Measurements from ENCODE around the gene NUBPL.
A peak's percentile ranks its signal among the peaks of the same experiment; 100 is the strongest.
"Not testable (repeated sequence)": the region's sequence is repeated elsewhere in the genome, so short reads cannot be mapped to it uniquely, and the experiment has no call there.

The NUBPL gene

GRCh38 chr14:31813724-31814490 is 252.7 kb downstream of the NUBPL start:
- not testable (repeated sequence) for DNase-seq

GRCh38 chr14:31819281-31819680 is 258.1 kb downstream of the NUBPL start:
- no peak for DNase-seq

GRCh38 chr14:31825459-31825858 is 264.3 kb downstream of the NUBPL start:
- DNase-seq, result no peak

GRCh38 chr14:31827325-31827724 is 266.1 kb downstream of the NUBPL start:
- DNase-seq, result no peak

- DNase-seq, result no peak
Observed at GRCh38 chr14:31828946-31829868, 268.0 kb downstream of the NUBPL start.

GRCh38 chr14:31834616-31835015 is 273.4 kb downstream of the NUBPL start:
- no peak for DNase-seq

- no peak for DNase-seq
Observed at GRCh38 chr14:31835049-31835448, 273.8 kb downstream of the NUBPL start.

GRCh38 chr14:31837031-31837430 is 275.8 kb downstream of the NUBPL start:
- no peak for DNase-seq

GRCh38 chr14:31842899-31843298 is 281.7 kb downstream of the NUBPL start:
- no peak for DNase-seq

GRCh38 chr14:31843361-31844091 is 282.3 kb downstream of the NUBPL start:
- DNase-seq, result no peak

GRCh38 chr14:31854508-31855075 is 293.4 kb downstream of the NUBPL start:
- DNase-seq, result peak in 1 of 5 experiments; percentile 31

- no peak for DNase-seq
Observed at GRCh38 chr14:31855262-31855661, 294.1 kb downstream of the NUBPL start.

GRCh38 chr14:31856003-31856402 is 294.8 kb downstream of the NUBPL start:
- DNase-seq, result not testable (repeated sequence)

- no peak for DNase-seq
Observed at GRCh38 chr14:31858868-31859267, 297.7 kb downstream of the NUBPL start.

GRCh38 chr14:31864937-31865855 is 304.0 kb downstream of the NUBPL start:
- no peak for DNase-seq

GRCh38 chr14:31867570-31867969 is 306.4 kb downstream of the NUBPL start:
- DNase-seq, result no peak

GRCh38 chr14:31868096-31868495 is 306.9 kb downstream of the NUBPL start:
- DNase-seq, result peak in 1 of 5 experiments; percentile 11

- no peak for DNase-seq
Observed at GRCh38 chr14:31876741-31877140, 315.5 kb downstream of the NUBPL start.

GRCh38 chr14:31877255-31877798 is 316.1 kb downstream of the NUBPL start:
- DNase-seq, result no peak

GRCh38 chr14:31879661-31880348 is 318.6 kb downstream of the NUBPL start:
- no peak for DNase-seq

- no peak for DNase-seq
Observed at GRCh38 chr14:31880935-31881334, 319.7 kb downstream of the NUBPL start.

Measured in T-helper 2 cell (primary cell).